ENCODE measurements around the gene DSP. TPM values are rescaled to one million over a fixed set of nuclear protein-coding genes. Genes with fewer than 3 reads are reported as not detected.

The DSP gene
- total and polyA plus RNA-seq, 4 donors, result 0.41 to 22.8 (median 5.2) TPM

GRCh38 chr6:7633361-7633760 lies 91.9 kb downstream of the DSP start:
- intact Hi-C loops (cut with DNase I), result no loop called here
- WGBS, 2 donors, result 25 to 42% methylated on average over 4 of the region's 4 CpGs
- Histone ChIP-seq H3K4me3 (ENCODE audit: low read length in 2 of 2) (no peak overlapping the region), H3K27me3 (ENCODE audit: control insufficient read depth in 1 of 2, insufficient read depth in 2 of 2, low read length in 1 of 2) (peaks cover 0 to 3% of the 10 kb centered on the region in 2 donors), H3K27ac (ENCODE audit: low read depth in 1 of 2, low read length in 2 of 2) (no peak overlapping the region), H3K4me1 (ENCODE audit: control insufficient read depth in 1 of 2, insufficient read depth in 2 of 2, low read length in 2 of 2) (no peaks in the 10 kb centered on the region), H3K36me3 (ENCODE audit: control insufficient read depth in 1 of 2, insufficient read depth in 2 of 2, low read length in 1 of 2) (no peaks in the 10 kb centered on the region), H3K9me3 (ENCODE audit: control insufficient read depth, low read length) (peaks cover 2% of the 10 kb centered on the region)
- no peak for ATAC-seq (ENCODE audit: low FRiP score)
- no peak for DNase-seq

DNA sequence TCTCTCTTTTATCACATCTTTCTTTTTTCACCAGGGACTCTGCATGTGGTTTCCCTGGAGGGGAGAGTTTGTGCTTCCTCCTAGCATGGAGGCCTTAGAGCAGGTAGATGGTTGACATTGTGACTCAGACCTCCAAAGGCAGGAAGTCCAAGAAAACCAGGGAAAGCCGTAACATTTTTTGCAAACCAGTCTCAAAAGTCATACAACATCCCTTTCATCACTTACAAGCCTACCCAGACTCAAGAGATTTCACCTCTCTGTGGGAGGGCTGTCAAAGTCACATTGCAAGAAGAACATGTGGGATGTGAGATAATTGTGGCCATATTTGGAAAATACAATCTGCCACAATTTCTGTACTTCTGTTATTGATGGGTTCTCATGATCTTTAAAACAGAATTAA lies 94.7 kb downstream of the DSP start:
- WGBS, 2 donors, result 69 to 78% methylated on average over 1 of the region's 1 CpG
- peaks cover 2% of the 10 kb centered on the region for H3K9me3 ChIP-seq (ENCODE audit: control insufficient read depth, low read length)
- H3K27ac ChIP-seq (ENCODE audit: low read depth in 1 of 2, low read length in 2 of 2), result no peak overlapping the region
- H3K4me3 ChIP-seq (ENCODE audit: low read length in 2 of 2), result no peak overlapping the region
- intact Hi-C loops (cut with DNase I), result no loop called here
- no peaks in the 10 kb centered on the region for H3K4me1 ChIP-seq (ENCODE audit: control insufficient read depth in 1 of 2, insufficient read depth in 2 of 2, low read length in 2 of 2)
- peaks cover 0 to 3% of the 10 kb centered on the region in 2 donors for H3K27me3 ChIP-seq (ENCODE audit: control insufficient read depth in 1 of 2, insufficient read depth in 2 of 2, low read length in 1 of 2)
- H3K36me3 ChIP-seq (ENCODE audit: control insufficient read depth in 1 of 2, insufficient read depth in 2 of 2, low read length in 1 of 2), result no peaks in the 10 kb centered on the region
- no peak for ATAC-seq (ENCODE audit: low FRiP score)
- DNase-seq, result no peak

Other genes with a start within 250 kb of the DSP start
- 100 to 1,000 TPM; 114 to 125 TPM for gene SSR1, start 228.5 kb upstream of the DSP start, total RNA-seq
- gene SSR1, start 228.5 kb upstream of the DSP start, polyA plus RNA-seq, result 10 to 100 TPM; 32.9 to 39.0 TPM
- not detected for gene CAGE1, start 151.9 kb upstream of the DSP start, total RNA-seq
- gene CAGE1, start 151.9 kb upstream of the DSP start, polyA plus RNA-seq, result not detected
- gene RIOK1, start 151.9 kb upstream of the DSP start, total RNA-seq, result 10 to 100 TPM; 20.3 to 20.9 TPM
- 10 to 100 TPM; 12.0 to 12.8 TPM for gene RIOK1, start 151.9 kb upstream of the DSP start, polyA plus RNA-seq
- gene SNRNP48, start 48.5 kb downstream of the DSP start, total RNA-seq, result 10 to 100 TPM in 1 of 2 donors, 1 to 10 TPM in 1; 8.0 to 15.2 TPM
- gene SNRNP48, start 48.5 kb downstream of the DSP start, polyA plus RNA-seq, result 1 to 10 TPM; 7.0 to 8.7 TPM
- 1 to 10 TPM; 1.2 to 5.2 TPM for gene BMP6, start 184.4 kb downstream of the DSP start, total RNA-seq
- gene BMP6, start 184.4 kb downstream of the DSP start, polyA plus RNA-seq, result 1 to 10 TPM; 3.6 to 4.4 TPM